ENCODE measurements around the gene ADGRG6. TPM values are rescaled to one million over a fixed set of nuclear protein-coding genes. Genes with fewer than 3 reads are reported as not detected.

The ADGRG6 gene
- total and polyA plus RNA-seq, 9 of the 15 experiments (the other 6 are each of a cell fraction or from before 2014, with no cell fraction given): under 0.01 to 0.11 (median 0.05) TPM; not detected in 5

- Histone ChIP-seq H3K4me1 (replicated peaks in 1 of 2; ENCODE audit: control insufficient read depth in 2 of 2, insufficient read depth in 2 of 2, low read length in 2 of 2) (no peaks in the 10 kb centered on the region), H3K27me3 (ENCODE audit: control insufficient read depth in 2 of 2, insufficient read depth in 2 of 2, low read length in 2 of 2) (no peaks in the 10 kb centered on the region), H3K9me1 (ENCODE audit: control insufficient read depth, insufficient read depth, low read length) (no peaks in the 10 kb centered on the region), H3K9ac (ENCODE audit: insufficient read depth in 1 of 2, low read depth in 2 of 2, low read length in 2 of 2) (no peak overlapping the region), H2AFZ (ENCODE audit: low read depth, low read length) (no peak overlapping the region), H3K27ac (ENCODE audit: extremely low read depth, low read depth, low read length) (no peak overlapping the region), H3K4me2 (ENCODE audit: insufficient read depth, low read length) (no peak overlapping the region), H3K36me3 (ENCODE audit: control insufficient read depth, insufficient read depth, low read length) (no peaks in the 10 kb centered on the region), H3K9me3 (replicated peaks; ENCODE audit: control insufficient read depth, insufficient read depth, low read depth, low read length) (no peaks in the 10 kb centered on the region), H3K4me3 (no peak overlapping the region), H4K20me1 (replicated peaks; ENCODE audit: control insufficient read depth, insufficient read depth, low read length) (no peaks in the 10 kb centered on the region), H3K79me2 (ENCODE audit: control insufficient read depth, insufficient read depth, low read length) (no peaks in the 10 kb centered on the region)
- TF ChIP-seq NR4A1 (CRISPR knock-in tag; IDR thresholded peaks at IDR 0.05): no peak
- TF ChIP-seq NR4A1 (tag; IDR thresholded peaks at IDR 0.05): no peak
- no peak for TF ChIP-seq JUNB (CRISPR knock-in tag; conservative IDR thresholded peaks at IDR 0.05)
- TF ChIP-seq ZNF175 (CRISPR knock-in tag; IDR thresholded peaks at IDR 0.05; ENCODE audit: low read depth): no peak
- no peak for TF ChIP-seq ZBTB40 (IDR thresholded peaks at IDR 0.05)
- TF ChIP-seq ZBTB40 (CRISPR knock-in tag; IDR thresholded peaks at IDR 0.05): no peak
- TF ChIP-seq PHF21A (IDR thresholded peaks at IDR 0.05; ENCODE audit: borderline replicate concordance, low read depth): no peak
- no peak for TF ChIP-seq PYGO2 (tag; IDR thresholded peaks at IDR 0.05)
- no peak for TF ChIP-seq ZBTB2 (IDR thresholded peaks at IDR 0.05)
- TF ChIP-seq SETDB1 (IDR thresholded peaks at IDR 0.05; ENCODE audit: low read length): no peak
- TF ChIP-seq BRD4 (IDR thresholded peaks at IDR 0.05): no peak
- BruUV-seq (replicated peaks): no TSS peak
- FAIRE-seq (no peak), ATAC-seq (no peak), DNase-seq (ENCODE audit: extremely low read depth in 1 of 4, low spot score in 3 of 4) (no peak)
- ChIA-PET POLR2A (no interaction called here), CTCF (ENCODE audit: low intra/inter-chr PET ratio) (no interaction called here)
- intact Hi-C loops (cut with micrococcal nuclease) (no loop called here), in situ Hi-C loops (cut with MboI) (no loop called here)
- 0% methylated on average over 5 of the region's 5 CpGs for WGBS (ENCODE audit: insufficient coverage, low coverage, missing lambda C conversion rate)
These were observed 181.2 kb downstream of the ADGRG6 start for GRCh38 chr6:142482974-142483373.
